Keratinocyte (primary cell): ENCODE data around the gene LMAN2L. TPM values are rescaled to one million over a fixed set of nuclear protein-coding genes. Genes with fewer than 3 reads are reported as not detected.

ENCODE experiments used
- DNase-seq: peaks from one replicate; pipeline ENCODE4 v3.0.0-alpha.2; 2011; ENCODE audit warnings: low read depth, missing footprints, low spot score
- FAIRE-seq: peaks from 2 replicates; lab custom pipeline; 2011; peaks lifted over from hg19 to GRCh38; lab: Jason Lieb, UNC
- H2AFZ ChIP-seq: 2 replicates; pipeline ENCODE4 v1.6.0; 2012; ENCODE audit warnings: low read length, control low read depth, inconsistent platforms; ENCODE audit not compliant: control insufficient read depth
- H3K27ac ChIP-seq: 2 replicates; pipeline ENCODE4 v1.5.1; 2011; ENCODE audit warnings: low read length; ENCODE audit not compliant: control insufficient read depth, insufficient read depth
- H3K27me3 ChIP-seq: 3 replicates; pipeline ENCODE4 v1.6.0; 2011; ENCODE audit warnings: low read length; ENCODE audit not compliant: control insufficient read depth, insufficient read depth; ENCODE audit errors: extremely low read depth
- H3K36me3 ChIP-seq, 2 experiments: 2 replicates in 1 of 2; 3 replicates in 1 of 2; pipeline ENCODE4 v1.5.1; 2011; ENCODE audit warnings: low read length in 2 of 2, mild to moderate bottlenecking in 1 of 2; ENCODE audit not compliant: control insufficient read depth in 2 of 2, insufficient read depth in 2 of 2; ENCODE audit errors: extremely low read depth in 1 of 2
- H3K4me1 ChIP-seq: 3 replicates; pipeline ENCODE4 v1.5.1; 2011; ENCODE audit warnings: low read length; ENCODE audit not compliant: control insufficient read depth, insufficient read depth; ENCODE audit errors: extremely low read depth
- H3K4me2 ChIP-seq: 3 replicates; pipeline ENCODE4 v1.6.0; 2011; ENCODE audit warnings: low read depth, low read length; ENCODE audit not compliant: control insufficient read depth, insufficient read depth; ENCODE audit errors: extremely low read depth
- H3K4me3 ChIP-seq, 3 experiments: fragments of 200-600 bp in 1 of 3; sonication (generic) in 1 of 3; 2 replicates in 2 of 3; 3 replicates in 1 of 3; pipeline ENCODE4 v1.5.1; 2011 to 2016; ENCODE audit warnings: low read length in 3 of 3, mild to moderate bottlenecking in 3 of 3, control low read depth in 2 of 3, inconsistent platforms in 1 of 3, low read depth in 1 of 3, mixed read lengths in 1 of 3, mixed run types in 1 of 3, moderate library complexity in 1 of 3; ENCODE audit not compliant: control insufficient read depth in 2 of 3, insufficient read depth in 2 of 3; ENCODE audit errors: extremely low read depth in 1 of 3
- H3K79me2 ChIP-seq: 2 replicates; pipeline ENCODE4 v1.6.0; 2012; ENCODE audit warnings: low read length; ENCODE audit not compliant: control insufficient read depth, insufficient read depth
- H3K9ac ChIP-seq: 3 replicates; pipeline ENCODE4 v1.6.0; 2011; ENCODE audit warnings: low read length; ENCODE audit not compliant: control insufficient read depth, insufficient read depth; ENCODE audit errors: extremely low read depth
- H3K9me1 ChIP-seq: 3 replicates; pipeline ENCODE4 v1.6.0; 2011; ENCODE audit warnings: low read length; ENCODE audit not compliant: control insufficient read depth, insufficient read depth; ENCODE audit errors: extremely low read depth
- H3K9me3 ChIP-seq: 2 replicates; pipeline ENCODE4 v1.5.1; 2012; ENCODE audit warnings: low read depth, low read length; ENCODE audit not compliant: control insufficient read depth
- H4K20me1 ChIP-seq: 3 replicates; pipeline ENCODE4 v1.6.0; 2011; ENCODE audit warnings: low read length; ENCODE audit not compliant: control insufficient read depth, insufficient read depth; ENCODE audit errors: extremely low read depth
- EZH2 ChIP-seq: IDR thresholded peaks from one replicate; pipeline ENCODE4 v1.6.1; 2012; ENCODE audit warnings: inconsistent platforms, mild to moderate bottlenecking, low read length, moderate library complexity
- dilution Hi-C: fragments of 300-500 bp; cut with MboI; formaldehyde crosslinking; loops from one replicate; pipeline ENCODE4 v1.7.0; 2020; ENCODE audit warnings: low sequenced_read_pairs; ENCODE audit not compliant: extremely low pct_ligation_motif_present
- polyA plus RNA-seq, 5 experiments: library from polyadenylated mRNA; depleted of rRNA in 3 of 5; stranded (reverse) in 3 of 5; stranded (forward) in 1 of 5; unstranded in 1 of 5; fragments of >200 nt; gene quantifications; 1 replicate in 1 of 5; 2 replicates in 3 of 5; 3 replicates in 1 of 5; pipeline versions ENCODE4 v1.2.1 to v1.2.3, GENCODE V29; 2011 to 2012; ENCODE audit warnings: missing spikeins in 2 of 5, low read depth in 1 of 5, low replicate concordance in 1 of 5
- TF ChIP-seq, protein P1 (sequence below), 3 experiments: IDR thresholded peaks in 1 of 3; conservative IDR thresholded peaks in 1 of 3; optimal IDR thresholded peaks in 1 of 3; 2 replicates in 2 of 3; 3 replicates in 1 of 3; pipeline versions ENCODE3 to v1.5.1; 2011; ENCODE audit warnings: low read length in 3 of 3, mild to moderate bottlenecking in 3 of 3, moderate library complexity in 2 of 3, control low read depth in 1 of 3, inconsistent platforms in 1 of 3; ENCODE audit not compliant: insufficient read depth in 2 of 3; ENCODE audit errors: extremely low read depth in 1 of 3

LMAN2L gene
- polyA plus RNA-seq, 1 donor (not counting 4 experiments of a cell fraction or from before 2014, with no cell fraction given), result 20.7 TPM

- FAIRE-seq (no peak), DNase-seq (no peak)
- dilution Hi-C loops, result no loop called here
- peaks cover 7% of the 10 kb centered on the region for H3K4me1 ChIP-seq
- no peak overlapping the region for H3K4me2 ChIP-seq
- no peak overlapping the region for H2AFZ ChIP-seq
- H3K27me3 ChIP-seq, result no peaks in the 10 kb centered on the region
- no peak overlapping the region for H3K4me3 ChIP-seq
- H3K79me2 ChIP-seq, result no peaks in the 10 kb centered on the region
- peaks cover 4% of the 10 kb centered on the region for H3K9me3 ChIP-seq
- H3K27ac ChIP-seq, result no peak overlapping the region
- H3K36me3 ChIP-seq, result no peaks in the 10 kb centered on the region
- no peaks in the 10 kb centered on the region for H4K20me1 ChIP-seq
- H3K9me1 ChIP-seq, result no peaks in the 10 kb centered on the region
- H3K9ac ChIP-seq, result no peak overlapping the region
- TF ChIP-seq, protein P1, sequence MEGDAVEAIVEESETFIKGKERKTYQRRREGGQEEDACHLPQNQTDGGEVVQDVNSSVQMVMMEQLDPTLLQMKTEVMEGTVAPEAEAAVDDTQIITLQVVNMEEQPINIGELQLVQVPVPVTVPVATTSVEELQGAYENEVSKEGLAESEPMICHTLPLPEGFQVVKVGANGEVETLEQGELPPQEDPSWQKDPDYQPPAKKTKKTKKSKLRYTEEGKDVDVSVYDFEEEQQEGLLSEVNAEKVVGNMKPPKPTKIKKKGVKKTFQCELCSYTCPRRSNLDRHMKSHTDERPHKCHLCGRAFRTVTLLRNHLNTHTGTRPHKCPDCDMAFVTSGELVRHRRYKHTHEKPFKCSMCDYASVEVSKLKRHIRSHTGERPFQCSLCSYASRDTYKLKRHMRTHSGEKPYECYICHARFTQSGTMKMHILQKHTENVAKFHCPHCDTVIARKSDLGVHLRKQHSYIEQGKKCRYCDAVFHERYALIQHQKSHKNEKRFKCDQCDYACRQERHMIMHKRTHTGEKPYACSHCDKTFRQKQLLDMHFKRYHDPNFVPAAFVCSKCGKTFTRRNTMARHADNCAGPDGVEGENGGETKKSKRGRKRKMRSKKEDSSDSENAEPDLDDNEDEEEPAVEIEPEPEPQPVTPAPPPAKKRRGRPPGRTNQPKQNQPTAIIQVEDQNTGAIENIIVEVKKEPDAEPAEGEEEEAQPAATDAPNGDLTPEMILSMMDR (optimal IDR thresholded peaks at IDR 0.05 in 1 of 3, IDR thresholded peaks at IDR 0.05 in 1 of 3, conservative IDR thresholded peaks at IDR 0.05 in 1 of 3; ENCODE audit: extremely low read depth in 1 of 3, insufficient read depth in 2 of 3, low read length in 3 of 3), result no peak
- no peak for TF ChIP-seq EZH2
Measured at GRCh38 chr2:96663829-96664228, 76.0 kb downstream of the LMAN2L start.

- dilution Hi-C loops, result no loop called here
- DNase-seq (no peak), FAIRE-seq (no peak)
- Histone ChIP-seq H3K4me2 (no peak overlapping the region), H3K79me2 (no peaks in the 10 kb centered on the region), H3K4me3 (no peak overlapping the region), H3K9ac (no peak overlapping the region), H3K4me1 (peaks cover 7% of the 10 kb centered on the region), H3K36me3 (no peaks in the 10 kb centered on the region), H3K9me1 (no peaks in the 10 kb centered on the region), H3K27me3 (no peaks in the 10 kb centered on the region), H4K20me1 (no peaks in the 10 kb centered on the region), H3K9me3 (peaks cover 4% of the 10 kb centered on the region), H3K27ac (no peak overlapping the region), H2AFZ (no peak overlapping the region)
- TF ChIP-seq, protein P1 (optimal IDR thresholded peaks at IDR 0.05 in 1 of 3, IDR thresholded peaks at IDR 0.05 in 1 of 3, conservative IDR thresholded peaks at IDR 0.05 in 1 of 3; ENCODE audit: extremely low read depth in 1 of 3, insufficient read depth in 2 of 3, low read length in 3 of 3), result no peak
- no peak for TF ChIP-seq EZH2
Measured at GRCh38 chr2:96663177-96663576, 76.7 kb downstream of the LMAN2L start.
